GM21529 (cell line): ENCODE data around the gene AKAP6.

Experiments
- ATAC-seq: cut with Tn5 transposase; IDR thresholded peaks from one replicate; pipeline ENCODE4 v1.9.1; 2021; ENCODE audit not compliant: unreplicated experiment

The AKAP6 gene, protein sequence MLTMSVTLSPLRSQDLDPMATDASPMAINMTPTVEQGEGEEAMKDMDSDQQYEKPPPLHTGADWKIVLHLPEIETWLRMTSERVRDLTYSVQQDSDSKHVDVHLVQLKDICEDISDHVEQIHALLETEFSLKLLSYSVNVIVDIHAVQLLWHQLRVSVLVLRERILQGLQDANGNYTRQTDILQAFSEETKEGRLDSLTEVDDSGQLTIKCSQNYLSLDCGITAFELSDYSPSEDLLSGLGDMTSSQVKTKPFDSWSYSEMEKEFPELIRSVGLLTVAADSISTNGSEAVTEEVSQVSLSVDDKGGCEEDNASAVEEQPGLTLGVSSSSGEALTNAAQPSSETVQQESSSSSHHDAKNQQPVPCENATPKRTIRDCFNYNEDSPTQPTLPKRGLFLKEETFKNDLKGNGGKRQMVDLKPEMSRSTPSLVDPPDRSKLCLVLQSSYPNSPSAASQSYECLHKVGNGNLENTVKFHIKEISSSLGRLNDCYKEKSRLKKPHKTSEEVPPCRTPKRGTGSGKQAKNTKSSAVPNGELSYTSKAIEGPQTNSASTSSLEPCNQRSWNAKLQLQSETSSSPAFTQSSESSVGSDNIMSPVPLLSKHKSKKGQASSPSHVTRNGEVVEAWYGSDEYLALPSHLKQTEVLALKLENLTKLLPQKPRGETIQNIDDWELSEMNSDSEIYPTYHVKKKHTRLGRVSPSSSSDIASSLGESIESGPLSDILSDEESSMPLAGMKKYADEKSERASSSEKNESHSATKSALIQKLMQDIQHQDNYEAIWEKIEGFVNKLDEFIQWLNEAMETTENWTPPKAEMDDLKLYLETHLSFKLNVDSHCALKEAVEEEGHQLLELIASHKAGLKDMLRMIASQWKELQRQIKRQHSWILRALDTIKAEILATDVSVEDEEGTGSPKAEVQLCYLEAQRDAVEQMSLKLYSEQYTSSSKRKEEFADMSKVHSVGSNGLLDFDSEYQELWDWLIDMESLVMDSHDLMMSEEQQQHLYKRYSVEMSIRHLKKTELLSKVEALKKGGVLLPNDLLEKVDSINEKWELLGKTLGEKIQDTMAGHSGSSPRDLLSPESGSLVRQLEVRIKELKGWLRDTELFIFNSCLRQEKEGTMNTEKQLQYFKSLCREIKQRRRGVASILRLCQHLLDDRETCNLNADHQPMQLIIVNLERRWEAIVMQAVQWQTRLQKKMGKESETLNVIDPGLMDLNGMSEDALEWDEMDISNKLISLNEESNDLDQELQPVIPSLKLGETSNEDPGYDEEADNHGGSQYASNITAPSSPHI (N-terminal part only)

DNA sequence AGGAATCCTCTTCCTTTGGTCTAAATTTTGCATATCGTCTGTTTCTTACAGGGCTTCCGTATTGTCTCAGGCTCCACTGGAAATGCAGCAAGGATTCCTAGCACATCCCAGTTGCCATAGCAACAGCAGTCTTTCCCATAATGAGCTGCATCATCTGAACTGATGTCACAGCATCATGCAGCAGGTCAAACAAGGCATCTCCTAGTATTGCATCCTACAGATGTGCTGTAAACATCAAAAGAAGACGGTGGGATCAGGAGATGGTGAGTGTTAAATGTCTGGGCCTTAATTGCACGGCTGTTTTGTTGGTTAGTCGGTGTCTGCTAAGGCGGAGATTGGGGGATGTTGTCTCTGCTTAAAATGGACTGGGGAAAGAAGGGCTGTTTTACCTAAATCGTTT is at the start of gene AKAP6:
Gene AKAP6 (plus strand): TSS at position 153 of the 400 bp plus-strand sequence. CDS start 104,196 bp downstream, outside the sequence.
- ATAC-seq = no peak

DNA sequence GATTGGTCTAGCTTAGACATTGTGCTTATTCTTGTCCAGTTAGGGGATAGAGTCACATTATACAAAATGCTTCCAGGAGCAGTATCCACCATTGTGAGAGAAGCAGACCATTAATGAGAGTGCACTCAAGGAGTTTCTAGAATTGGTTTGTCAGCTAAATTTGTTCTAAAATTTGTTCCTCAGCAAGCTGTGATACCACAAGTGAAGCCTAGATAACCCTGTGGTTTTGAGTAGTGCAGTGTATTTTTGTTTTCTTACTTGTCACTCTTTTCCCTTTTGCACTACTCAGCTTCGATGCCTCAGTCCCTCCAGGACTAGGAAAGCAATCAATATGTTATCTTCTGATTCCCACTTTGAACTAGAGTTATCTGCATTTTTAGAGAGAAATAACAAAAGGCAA is 42.5 kb upstream of the AKAP6 start:
- ATAC-seq = no peak

DNA sequence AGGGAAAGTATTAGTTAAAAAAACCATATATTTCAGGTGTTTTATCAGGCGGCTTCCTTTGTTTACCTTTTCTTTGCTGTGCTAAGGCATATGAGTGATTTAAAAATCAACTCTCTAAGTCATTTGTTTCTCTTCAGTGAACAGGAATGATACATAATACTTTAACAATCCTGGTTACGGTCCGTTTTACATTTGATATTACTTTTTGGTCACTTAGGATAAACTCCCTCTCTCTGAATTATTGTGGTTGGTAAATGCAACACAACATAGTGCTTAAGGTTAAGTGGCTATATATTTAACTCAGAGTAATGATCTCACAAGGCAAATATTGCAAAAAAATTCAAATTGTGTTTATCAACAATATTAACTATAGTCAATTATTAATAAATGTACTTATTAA is 32.7 kb upstream of the AKAP6 start:
- no peak for ATAC-seq

DNA sequence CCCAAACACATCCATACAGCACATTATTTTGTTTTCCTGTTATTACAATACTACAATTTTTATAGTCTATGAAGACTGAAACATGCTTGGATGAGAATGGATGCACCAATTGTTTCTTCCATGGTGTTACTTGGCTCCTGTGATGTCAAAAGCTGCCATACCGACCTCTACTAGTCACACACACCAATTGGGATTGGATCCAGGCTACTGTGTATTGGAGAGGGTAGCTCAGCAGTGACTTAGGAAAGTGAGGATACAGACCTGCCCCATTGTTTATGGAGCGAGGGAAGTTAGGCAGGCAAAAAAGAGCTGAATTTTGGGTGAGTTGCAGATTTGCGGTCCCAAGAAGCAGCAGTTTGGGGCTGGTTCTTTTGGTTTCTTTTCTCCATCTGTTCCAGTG is 30.8 kb upstream of the AKAP6 start:
- no peak for ATAC-seq

DNA sequence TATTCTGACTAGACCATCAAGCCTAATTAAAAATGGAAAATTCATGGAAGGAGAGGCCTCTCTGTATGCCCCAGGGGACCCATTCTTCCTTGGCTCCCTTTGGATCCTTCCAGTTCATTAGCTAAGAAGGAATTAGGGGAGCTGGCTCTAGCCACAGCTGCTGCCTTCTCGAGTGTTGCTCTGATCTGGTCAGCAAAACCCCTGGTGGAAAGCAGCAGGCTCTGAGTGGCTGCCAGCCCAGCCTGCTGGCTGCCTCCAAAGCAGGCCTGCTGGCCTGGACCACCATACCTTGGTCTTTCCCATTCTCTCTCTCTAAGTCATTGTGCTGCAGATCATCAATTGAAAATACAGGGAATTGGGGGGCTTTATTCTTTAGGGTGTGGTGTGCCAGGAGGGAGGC is 29.0 kb upstream of the AKAP6 start:
- no peak for ATAC-seq

DNA sequence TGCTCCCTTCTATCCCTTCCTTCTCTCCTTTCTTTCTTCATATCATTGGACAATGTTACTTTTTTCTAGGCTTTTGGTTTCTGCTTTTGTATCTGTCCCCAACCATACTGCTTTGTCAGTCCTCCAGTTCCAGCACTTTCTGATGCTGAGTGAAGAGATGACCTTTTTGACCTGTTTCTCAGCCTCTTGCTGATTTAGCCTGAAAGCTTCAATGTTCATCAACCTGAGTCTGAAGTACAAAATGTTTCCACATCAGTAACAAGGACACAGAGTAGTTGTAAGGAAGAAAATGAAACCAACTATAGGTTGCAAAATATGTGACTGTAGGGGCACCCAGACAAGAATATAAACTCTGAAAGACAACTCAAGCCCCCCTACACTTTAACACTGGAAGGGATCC is 25.2 kb upstream of the AKAP6 start:
- ATAC-seq = no peak

DNA sequence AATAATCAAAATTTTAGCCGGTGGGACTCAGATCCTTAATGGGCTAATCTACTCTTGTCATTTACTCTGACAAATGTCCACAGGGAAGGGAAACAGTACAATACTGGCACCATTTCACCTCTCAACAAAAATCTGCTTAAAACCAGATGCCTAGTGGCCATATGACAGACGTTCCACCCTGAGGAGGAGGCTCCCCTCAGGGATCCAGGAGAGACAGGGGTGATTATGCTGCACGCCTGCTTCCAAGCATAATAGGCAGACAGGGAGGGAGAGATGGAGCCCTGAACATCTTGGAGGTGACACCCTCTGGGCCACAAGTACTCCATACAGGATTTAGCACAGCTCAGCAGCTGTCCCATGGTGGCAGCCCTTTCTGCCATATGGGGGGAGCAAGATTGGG is 24.8 kb upstream of the AKAP6 start:
- ATAC-seq = no peak

DNA sequence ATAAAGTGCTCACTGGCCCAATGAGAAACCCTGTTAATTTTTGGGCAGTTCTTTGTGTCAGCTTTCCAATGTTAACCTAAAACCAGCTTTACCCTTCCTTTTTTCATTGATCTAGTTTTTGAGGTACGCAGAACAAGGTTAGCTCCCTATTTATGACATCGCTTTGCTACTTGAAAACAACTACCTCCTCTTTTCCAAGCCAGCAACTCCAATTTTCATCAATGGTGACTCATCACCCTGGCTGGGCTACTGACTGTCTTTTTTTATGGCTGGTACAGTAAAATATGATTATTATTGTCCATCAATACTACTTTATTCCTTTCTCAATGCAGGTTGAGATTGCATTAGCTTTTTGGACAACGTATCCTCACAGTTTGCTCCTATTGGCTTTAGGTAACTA is 22.5 kb upstream of the AKAP6 start:
- no peak for ATAC-seq

DNA sequence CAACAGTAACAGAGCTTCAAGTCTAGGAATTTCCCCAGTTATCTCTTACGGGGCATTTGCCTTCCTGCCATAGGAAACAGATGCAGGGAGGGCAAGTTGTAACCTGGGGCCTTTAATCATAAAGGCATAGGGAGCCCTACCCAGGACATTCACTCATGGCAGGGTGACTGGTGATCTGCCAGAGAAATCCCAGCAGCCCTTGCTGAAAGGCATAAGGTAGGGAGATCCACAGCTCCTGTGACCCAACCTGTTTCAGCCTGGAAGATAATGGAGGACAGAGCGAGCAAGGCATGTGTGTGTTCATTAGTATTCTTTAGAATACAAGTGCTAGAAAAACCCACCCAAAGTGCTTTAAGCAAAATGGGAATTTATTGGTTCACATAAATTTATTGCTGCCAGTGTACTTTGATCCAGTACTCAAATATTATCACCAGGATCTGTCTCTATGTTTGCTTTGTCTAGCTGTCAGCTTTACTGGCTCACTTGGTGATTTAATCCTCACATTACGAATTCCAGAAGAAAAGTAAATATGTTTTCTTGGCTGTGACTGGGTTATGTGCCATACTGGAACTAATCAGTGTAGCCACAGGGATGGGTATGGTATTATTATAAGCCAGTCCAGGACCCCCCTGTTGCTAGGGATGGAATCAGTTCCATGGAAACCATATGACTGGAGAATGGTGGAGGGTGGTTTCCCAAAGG is 21.1 kb upstream of the AKAP6 start:
- no peak for ATAC-seq

DNA sequence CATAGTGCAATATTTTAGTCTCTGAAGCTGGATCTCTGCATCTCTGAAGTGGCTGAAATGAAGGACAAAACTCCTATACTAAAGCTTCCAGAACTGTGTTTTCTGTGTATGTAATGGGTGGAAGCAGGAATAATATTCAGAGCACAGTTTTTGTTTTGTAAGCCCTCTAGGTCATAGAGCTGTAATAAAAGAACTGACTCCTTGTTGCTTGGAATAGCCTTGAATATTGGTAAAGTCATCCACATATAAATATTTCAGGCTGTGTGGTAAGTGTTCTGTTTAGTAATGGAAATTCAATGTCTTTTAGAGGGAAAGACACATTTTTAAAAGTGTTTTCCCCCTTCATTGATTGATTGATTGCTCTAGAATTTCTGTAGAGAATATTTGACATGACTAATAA is 18.2 kb upstream of the AKAP6 start:
- ATAC-seq = no peak

DNA sequence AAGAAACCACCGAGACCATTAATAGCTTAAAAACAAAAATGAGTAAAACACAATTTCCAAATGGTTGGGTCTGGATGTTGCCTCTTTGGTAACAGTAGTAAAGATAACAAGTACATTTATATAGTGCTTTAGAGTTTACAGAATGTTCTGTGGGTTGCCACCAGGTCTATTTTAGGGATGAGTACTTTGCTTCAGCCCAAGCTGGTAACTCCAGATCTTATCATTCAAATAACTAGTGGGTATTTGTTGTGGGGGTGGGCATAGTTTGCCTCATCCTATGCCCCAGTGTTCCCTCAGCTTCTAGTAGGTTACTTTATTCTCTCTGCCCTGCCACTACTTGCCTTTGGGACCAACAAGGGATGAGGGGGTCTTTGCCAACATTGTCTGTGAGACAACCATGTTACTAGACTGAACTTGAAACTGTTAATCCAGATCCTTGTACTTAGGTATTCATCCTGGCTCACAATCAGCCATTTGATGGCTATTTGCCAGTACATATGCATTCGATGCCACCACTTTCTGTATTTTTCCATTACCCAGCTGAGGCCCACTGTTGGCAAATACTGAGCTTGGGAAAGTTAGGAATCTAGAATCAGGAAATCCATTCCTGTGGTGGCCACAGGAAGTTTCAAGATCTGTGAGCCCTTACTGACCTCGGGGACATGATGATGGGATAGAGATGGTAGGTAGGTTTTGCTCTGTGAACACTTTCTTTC is 17.6 kb upstream of the AKAP6 start:
- ATAC-seq = no peak

DNA sequence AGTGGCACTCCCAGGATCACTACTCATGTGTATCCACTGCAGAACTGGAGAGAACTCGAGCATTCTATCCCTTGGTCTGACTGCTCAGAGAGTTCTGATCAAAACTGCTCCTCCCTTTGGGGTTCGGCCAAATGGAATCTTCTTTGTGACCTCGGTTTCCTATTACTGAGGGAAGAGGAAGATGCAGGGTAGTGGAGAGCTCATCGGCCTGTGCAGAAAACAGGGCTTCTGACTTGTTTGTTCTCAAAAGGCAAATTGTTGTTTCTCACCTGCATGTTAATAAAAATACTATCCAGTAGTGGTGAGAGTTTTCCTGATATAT is 17.1 kb upstream of the AKAP6 start:
- no peak for ATAC-seq

DNA sequence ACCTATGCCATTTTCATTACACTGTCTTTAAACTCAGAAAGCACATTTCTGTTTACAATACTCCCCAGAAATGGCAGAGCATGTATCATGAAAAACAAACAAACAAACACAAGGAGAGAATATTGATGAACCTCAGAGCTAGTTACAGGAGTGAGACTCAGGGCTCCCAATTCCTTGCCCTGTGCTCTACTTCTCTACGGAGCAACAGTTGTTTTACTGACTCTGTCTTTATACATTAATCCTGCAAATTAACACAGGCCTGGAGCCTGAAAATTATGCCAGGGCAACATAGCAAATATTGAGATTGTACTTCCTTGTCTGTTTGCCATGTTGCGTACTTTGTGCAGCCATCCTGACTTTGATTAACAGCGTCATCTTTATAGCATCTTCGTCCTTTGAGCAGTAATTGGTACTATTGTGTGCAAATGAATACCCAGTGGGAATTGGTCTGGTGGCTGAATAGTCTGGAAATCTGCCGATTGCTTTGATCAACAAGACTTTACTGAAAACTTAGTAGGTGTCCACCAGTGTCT is 15.2 kb upstream of the AKAP6 start:
- ATAC-seq = no peak

DNA sequence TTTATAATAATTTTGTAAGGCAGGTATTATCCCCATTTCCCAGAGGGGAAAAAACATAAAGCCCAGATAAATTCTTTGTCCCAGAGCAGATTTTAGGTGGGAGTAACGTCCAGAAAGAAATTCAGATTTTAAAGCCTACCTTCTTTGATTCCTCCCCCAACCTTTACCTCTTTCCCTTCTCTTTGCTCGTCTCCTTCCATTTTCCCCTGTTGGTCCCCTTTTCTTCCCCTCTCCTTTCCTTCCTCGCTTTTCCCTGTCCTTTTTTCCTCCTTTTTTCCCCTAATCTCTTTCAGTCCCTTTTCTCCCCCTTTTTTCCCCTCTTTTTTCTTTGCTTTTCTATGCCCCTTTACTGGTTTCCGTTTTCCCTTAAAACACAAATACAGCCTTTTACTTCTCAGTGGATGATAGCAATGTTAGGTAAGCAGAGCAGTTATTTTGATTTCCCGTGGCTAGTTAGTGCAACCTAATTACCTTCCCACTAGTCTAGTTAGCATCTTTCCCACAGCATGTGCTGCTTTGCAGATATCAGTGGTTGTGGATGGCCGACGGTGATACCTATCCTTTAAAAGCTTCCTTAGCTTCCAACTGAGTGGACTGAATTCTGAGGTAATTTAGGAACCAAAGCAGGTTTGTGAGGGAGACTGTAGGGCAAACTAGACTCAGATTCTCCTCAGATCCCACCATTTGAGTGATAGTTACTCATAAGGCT is 10.9 kb upstream of the AKAP6 start:
- ATAC-seq = no peak

DNA sequence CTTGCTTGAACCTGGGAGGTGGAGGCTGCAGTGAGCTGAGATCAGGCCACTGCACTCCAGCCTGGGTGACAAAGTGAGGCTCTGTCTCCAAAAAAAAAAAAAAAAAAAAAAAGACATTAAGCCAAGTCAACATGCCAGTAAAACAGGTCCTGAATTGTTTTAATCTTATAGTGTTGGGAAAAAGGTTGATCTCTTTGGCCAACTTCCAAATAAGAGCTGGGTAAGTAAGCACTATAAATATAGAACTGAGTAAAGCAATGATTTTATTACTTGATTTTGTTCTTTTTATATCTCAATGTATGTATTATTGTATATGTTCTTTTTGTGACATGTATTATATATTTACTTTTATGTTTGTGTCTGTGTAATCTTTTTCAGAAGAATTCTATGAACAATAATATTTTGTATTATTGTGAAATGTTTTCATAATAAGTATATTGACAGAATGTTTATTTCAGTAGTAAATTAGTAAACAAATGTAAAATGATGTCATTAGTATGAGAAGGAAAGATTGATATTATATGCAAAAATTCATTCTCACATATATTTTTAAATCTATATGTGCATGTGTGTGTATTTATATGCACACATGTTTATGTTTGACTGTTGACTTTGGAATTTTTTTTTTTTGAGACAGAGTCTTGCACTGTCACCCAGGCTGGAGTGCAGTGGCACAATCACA is 9.6 kb upstream of the AKAP6 start:
- no peak for ATAC-seq

DNA sequence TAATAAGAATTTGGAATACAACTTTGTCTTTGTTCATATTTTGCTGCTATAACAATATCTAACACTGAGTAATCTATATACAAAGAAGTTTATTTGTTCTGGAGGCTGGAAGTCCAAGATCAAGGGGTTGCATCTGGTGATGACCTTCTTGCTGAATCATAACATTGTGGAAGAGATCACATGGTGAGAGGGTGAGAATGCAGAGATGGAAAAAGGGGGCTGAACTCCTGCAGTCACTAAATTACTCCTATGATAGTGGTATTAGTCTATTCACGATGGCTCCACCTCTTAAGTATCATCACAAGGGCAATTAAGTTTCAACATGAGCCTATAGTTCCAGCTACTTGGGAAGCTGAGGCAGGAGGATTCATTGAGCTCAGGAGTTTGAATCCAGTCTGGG is 4.5 kb upstream of the AKAP6 start:
- no peak for ATAC-seq

DNA sequence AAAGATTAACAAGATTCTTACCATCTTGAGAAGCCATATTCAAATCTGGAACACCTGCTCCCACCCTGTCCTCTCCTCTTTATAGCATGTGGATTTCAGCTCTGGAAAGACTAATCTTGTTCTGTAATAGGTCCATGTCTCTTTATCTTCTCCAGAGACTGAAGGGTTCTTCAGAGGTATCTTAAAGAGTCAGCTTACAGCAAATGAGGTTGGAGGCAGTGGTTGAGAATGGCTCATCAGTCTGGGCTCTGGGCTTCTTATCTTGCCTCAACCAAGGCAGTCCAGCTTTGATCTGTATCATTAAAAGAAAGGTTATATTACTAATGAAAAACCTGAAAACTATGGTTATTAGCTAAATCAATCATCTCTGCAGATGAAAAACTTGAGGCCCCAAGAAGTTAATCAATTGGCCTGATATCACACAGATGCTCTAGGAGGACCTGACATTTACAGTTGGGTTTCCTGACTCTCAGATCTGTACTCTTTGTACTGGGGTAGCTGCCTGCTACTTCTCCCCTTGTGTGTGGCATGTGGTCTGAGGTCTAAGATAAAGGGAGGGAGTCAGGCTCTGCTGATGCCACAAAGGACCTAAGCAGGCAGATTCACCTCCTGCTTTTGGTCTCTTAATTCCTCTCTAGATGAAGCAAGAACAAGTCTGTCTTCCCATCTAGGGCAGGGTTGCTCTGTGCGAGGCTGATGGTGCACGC is 1.7 kb upstream of the AKAP6 start:
- no peak for ATAC-seq

DNA sequence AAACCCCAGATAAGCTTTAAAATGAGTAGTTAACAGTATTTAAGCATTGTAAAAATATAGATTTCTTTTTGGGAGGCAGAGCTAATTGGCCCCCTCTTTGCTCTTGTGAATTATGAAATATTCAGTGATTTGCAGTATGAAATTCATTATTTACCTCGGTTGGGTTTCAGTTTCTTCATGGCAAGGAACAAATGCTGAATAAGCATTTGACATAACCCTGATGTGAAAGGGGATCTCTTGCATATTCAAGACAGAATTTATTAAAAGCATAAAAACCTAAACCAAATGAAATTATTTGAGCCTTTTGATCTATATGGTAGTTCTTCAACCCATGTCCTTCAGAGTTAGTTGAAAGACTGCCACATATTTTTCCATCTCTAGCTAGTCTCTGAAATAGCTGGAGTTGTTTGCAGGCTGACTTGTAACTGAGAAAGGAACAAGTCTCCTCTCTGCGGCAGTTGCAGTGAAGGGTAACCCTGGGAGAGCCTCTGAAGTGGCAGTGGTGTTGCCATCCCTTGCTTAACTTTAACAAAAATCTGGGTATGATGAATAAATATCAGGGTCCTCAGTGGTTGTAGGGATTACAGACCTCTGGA is 690 bp downstream of the AKAP6 start:
- ATAC-seq = no peak
